OCI-LY1 (cell line): ENCODE data around the gene PDE1C.

Source experiments
- H2AFZ ChIP-seq: fragments of 200-600 bp; sonication (generic), shearing (Covaris generic); 2 replicates; pipeline ENCODE4 v1.6.0; 2014; ENCODE audit warnings: antibody characterized with exemption, mild to moderate bottlenecking, low read length
- H3F3A ChIP-seq: fragments of 200-600 bp; sonication (generic), shearing (Covaris generic); 2 replicates; pipeline ENCODE4 v1.6.0; 2014; ENCODE audit warnings: mild to moderate bottlenecking, antibody characterized with exemption, low read length, moderate library complexity; ENCODE audit not compliant: insufficient read depth
- H3K27ac ChIP-seq: fragments of 200-600 bp; sonication (generic); 2 replicates; pipeline ENCODE4 v1.5.1; 2014; ENCODE audit warnings: low read length, mixed run types, mild to moderate bottlenecking, low read depth; ENCODE audit not compliant: poor library complexity, severe bottlenecking
- H3K27me3 ChIP-seq: fragments of 200-600 bp; sonication (generic); 2 replicates; pipeline ENCODE4 v1.6.0; 2014; ENCODE audit warnings: antibody characterized with exemption, mild to moderate bottlenecking, low read length, moderate library complexity; ENCODE audit not compliant: insufficient read depth
- H3K36me3 ChIP-seq: fragments of 200-600 bp; sonication (generic); 2 replicates; pipeline ENCODE4 v1.6.1; 2014; ENCODE audit warnings: mild to moderate bottlenecking, antibody characterized with exemption, low read length, moderate library complexity, mixed read lengths; ENCODE audit not compliant: insufficient read depth
- H3K4me1 ChIP-seq: fragments of 200-600 bp; sonication (generic); 2 replicates; pipeline ENCODE4 v1.5.1; 2014; ENCODE audit warnings: mild to moderate bottlenecking, low read length, moderate library complexity; ENCODE audit not compliant: insufficient read depth, severe bottlenecking
- H3K4me2 ChIP-seq: fragments of 200-600 bp; sonication (generic), shearing (Covaris generic); 2 replicates; pipeline ENCODE4 v1.6.1; 2014; ENCODE audit warnings: low read length
- H3K4me3 ChIP-seq: fragments of 200-600 bp; sonication (generic); 2 replicates; pipeline ENCODE4 v1.5.1; 2014; ENCODE audit warnings: low read length, low read depth, mild to moderate bottlenecking, mixed read lengths; ENCODE audit not compliant: poor library complexity, severe bottlenecking
- H3K79me2 ChIP-seq: fragments of 200-600 bp; shearing (Covaris generic); 2 replicates; pipeline ENCODE4 v1.6.1; 2016; ENCODE audit warnings: mixed run types, low read length, mixed read lengths; ENCODE audit not compliant: insufficient read depth
- H3K9ac ChIP-seq: fragments of 200-600 bp; sonication (generic), shearing (Covaris generic); 2 replicates; pipeline ENCODE4 v1.6.1; 2014; ENCODE audit warnings: mild to moderate bottlenecking, low read length, mixed read lengths
- H3K9me2 ChIP-seq: fragments of 200-600 bp; sonication (generic), shearing (Covaris generic); 2 replicates; pipeline ENCODE4 v1.6.1; 2014; ENCODE audit warnings: low read depth, mild to moderate bottlenecking, low read length, mixed read lengths
- H3K9me3 ChIP-seq: fragments of 200-600 bp; shearing (Covaris generic); 2 replicates; pipeline ENCODE4 v1.6.1; 2014; ENCODE audit warnings: low read length, mixed read lengths
- H4K20me1 ChIP-seq: fragments of 200-600 bp; sonication (generic), shearing (Covaris generic); 2 replicates; pipeline ENCODE4 v1.6.0; 2016; ENCODE audit warnings: mild to moderate bottlenecking, low read length; ENCODE audit not compliant: insufficient read depth
- EZH2 ChIP-seq: fragments of 200-600 bp; sonication (generic), shearing (Covaris generic); IDR thresholded peaks from 2 replicates; pipeline ENCODE4 v1.8.0; 2017; ENCODE audit warnings: borderline replicate concordance, mixed run types, mild to moderate bottlenecking, antibody characterized with exemption, low read length, moderate library complexity, mixed read lengths
- TF ChIP-seq, protein P1 (sequence below): fragments of 200-600 bp; sonication (generic), shearing (Covaris generic); IDR thresholded peaks from 2 replicates; pipeline ENCODE4 v1.5.1; 2017; ENCODE audit warnings: mild to moderate bottlenecking, antibody characterized with exemption, low read length, moderate library complexity, mixed read lengths

PDE1C gene

DNA sequence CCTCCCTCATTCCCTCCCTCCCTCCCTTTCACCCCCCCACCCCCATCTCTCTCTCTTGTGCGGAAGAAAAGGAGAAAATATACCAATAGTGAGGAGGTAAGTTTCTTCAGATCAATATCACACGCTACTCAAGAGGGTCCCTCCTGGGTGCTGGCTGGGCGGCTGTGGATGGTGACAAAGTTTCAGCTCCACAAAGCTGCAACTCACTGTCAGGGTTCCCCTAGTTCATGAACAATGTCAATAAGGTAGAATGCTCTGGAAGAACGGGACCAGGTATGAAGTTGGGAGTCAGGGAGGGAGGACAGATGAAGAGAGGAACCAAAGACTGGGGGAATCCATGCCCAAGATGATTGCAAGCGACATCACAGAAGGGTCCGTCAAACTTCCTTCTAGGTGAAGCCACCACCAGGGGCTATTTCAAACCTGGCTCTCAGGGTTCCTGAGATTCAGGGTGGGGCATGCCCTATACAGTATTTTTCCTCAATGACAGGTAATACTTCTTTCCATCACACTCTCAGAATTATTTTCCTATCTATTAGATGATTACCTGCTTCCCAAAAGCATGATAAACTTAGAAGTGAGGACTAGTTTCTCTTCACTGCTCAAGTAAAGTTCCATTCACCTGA lies 1.4 kb upstream of the PDE1C start:
- Histone ChIP-seq H2AFZ (no peak overlapping the region), H3K36me3 (no peaks in the 10 kb centered on the region), H3K27ac (no peak overlapping the region), H3K9ac (no peak overlapping the region), H3K9me3 (no peaks in the 10 kb centered on the region), H3K4me2 (no peak overlapping the region), H3K4me3 (no peak overlapping the region), H3K9me2 (no peaks in the 10 kb centered on the region), H4K20me1 (no peaks in the 10 kb centered on the region), H3F3A (no peaks in the 10 kb centered on the region), H3K4me1 (no peaks in the 10 kb centered on the region), H3K79me2 (no peaks in the 10 kb centered on the region), H3K27me3 (no peaks in the 10 kb centered on the region)
- no peak for TF ChIP-seq EZH2
- TF ChIP-seq, protein P1, sequence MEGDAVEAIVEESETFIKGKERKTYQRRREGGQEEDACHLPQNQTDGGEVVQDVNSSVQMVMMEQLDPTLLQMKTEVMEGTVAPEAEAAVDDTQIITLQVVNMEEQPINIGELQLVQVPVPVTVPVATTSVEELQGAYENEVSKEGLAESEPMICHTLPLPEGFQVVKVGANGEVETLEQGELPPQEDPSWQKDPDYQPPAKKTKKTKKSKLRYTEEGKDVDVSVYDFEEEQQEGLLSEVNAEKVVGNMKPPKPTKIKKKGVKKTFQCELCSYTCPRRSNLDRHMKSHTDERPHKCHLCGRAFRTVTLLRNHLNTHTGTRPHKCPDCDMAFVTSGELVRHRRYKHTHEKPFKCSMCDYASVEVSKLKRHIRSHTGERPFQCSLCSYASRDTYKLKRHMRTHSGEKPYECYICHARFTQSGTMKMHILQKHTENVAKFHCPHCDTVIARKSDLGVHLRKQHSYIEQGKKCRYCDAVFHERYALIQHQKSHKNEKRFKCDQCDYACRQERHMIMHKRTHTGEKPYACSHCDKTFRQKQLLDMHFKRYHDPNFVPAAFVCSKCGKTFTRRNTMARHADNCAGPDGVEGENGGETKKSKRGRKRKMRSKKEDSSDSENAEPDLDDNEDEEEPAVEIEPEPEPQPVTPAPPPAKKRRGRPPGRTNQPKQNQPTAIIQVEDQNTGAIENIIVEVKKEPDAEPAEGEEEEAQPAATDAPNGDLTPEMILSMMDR = no peak

DNA sequence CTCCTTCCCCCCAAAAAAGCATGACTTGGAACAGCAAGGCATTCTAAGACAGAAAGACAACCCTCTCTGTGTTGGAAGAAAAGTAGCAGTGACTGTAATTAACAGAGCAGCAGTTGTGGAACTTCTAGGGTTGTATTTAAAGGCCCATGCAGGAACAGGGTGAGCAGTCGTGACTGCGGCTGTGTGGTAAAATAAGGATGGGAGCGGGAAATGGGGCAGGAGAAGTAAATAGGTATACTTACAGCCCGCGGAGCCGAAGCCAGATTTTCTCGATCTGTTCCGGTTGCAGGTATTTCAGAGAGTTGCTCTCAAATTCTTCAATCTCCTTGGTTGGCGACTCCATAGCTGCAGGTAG lies 179 bp downstream of the PDE1C start:
- TF ChIP-seq, protein P1 = no peak
- TF ChIP-seq EZH2 = no peak
- no peaks in the 10 kb centered on the region for H3K9me3 ChIP-seq
- no peaks in the 10 kb centered on the region for H3F3A ChIP-seq
- H3K27me3 ChIP-seq = no peaks in the 10 kb centered on the region
- H3K4me1 ChIP-seq = no peaks in the 10 kb centered on the region
- H3K4me2 ChIP-seq = no peak overlapping the region
- no peaks in the 10 kb centered on the region for H3K79me2 ChIP-seq
- no peak overlapping the region for H3K4me3 ChIP-seq
- H3K9ac ChIP-seq = no peak overlapping the region
- H4K20me1 ChIP-seq = no peaks in the 10 kb centered on the region
- no peaks in the 10 kb centered on the region for H3K9me2 ChIP-seq
- no peak overlapping the region for H3K27ac ChIP-seq
- no peaks in the 10 kb centered on the region for H3K36me3 ChIP-seq
- H2AFZ ChIP-seq = no peak overlapping the region

DNA sequence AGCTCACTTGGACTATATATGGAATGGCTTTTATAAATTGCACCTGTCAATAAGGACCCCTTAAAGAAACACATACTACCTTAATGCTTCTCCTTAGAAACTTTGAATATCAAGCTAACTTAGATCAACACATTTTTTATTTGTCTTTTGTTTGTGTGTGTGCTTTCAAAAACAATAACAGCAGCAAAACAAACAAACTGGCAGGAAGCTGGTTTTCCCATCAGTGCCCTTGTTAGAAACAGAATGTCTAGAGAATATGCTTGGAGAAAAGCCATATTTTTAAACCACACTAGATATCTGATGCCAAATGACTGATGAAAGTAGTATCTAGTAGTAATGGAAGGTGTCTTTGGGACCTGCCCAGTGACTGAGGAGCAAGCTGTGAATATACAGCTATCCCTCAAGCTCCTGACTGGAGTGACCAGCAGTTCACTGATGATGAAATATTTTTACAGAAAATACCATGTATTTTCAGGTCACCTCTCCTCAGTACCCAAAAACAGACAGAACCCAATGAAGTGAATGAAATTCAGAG lies 1.0 kb downstream of the PDE1C start:
- no peak overlapping the region for H2AFZ ChIP-seq
- H3F3A ChIP-seq = no peaks in the 10 kb centered on the region
- no peaks in the 10 kb centered on the region for H4K20me1 ChIP-seq
- H3K9me2 ChIP-seq = no peaks in the 10 kb centered on the region
- H3K4me2 ChIP-seq = no peak overlapping the region
- H3K9ac ChIP-seq = no peak overlapping the region
- H3K79me2 ChIP-seq = no peaks in the 10 kb centered on the region
- no peak overlapping the region for H3K27ac ChIP-seq
- H3K27me3 ChIP-seq = no peaks in the 10 kb centered on the region
- H3K4me1 ChIP-seq = no peaks in the 10 kb centered on the region
- H3K9me3 ChIP-seq = no peaks in the 10 kb centered on the region
- H3K4me3 ChIP-seq = no peak overlapping the region
- no peaks in the 10 kb centered on the region for H3K36me3 ChIP-seq
- TF ChIP-seq, protein P1 = no peak
- TF ChIP-seq EZH2 = no peak
